K562 (cell line): ENCODE results near the gene SLC22A8.

Source experiments
- CTCF ChIP-seq, 3 experiments: IDR thresholded peaks in 2 of 3; conservative IDR thresholded peaks in 1 of 3; 2 replicates each; pipeline ENCODE4 v1.5.1; 2011 to 2012; ENCODE audit warnings: low read length in 3 of 3, mild to moderate bottlenecking in 3 of 3, control low read depth in 2 of 3, improper control_type of control experiment in 1 of 3, inconsistent platforms in 1 of 3, low read depth in 1 of 3, mixed read lengths in 1 of 3, moderate library complexity in 1 of 3; ENCODE audit not compliant: insufficient read depth in 2 of 3
- ZFP91 ChIP-seq: sonication (generic); formaldehyde crosslinking; IDR thresholded peaks from 2 replicates; pipeline ENCODE4 v1.8.0; 2022; ENCODE audit warnings: mild to moderate bottlenecking, missing genetic modification reagents

GRCh38 chr11:62954478-62954877 lies 61.2 kb downstream of the SLC22A8 start:
- TF ChIP-seq CTCF (IDR thresholded peaks at IDR 0.05 in 2 of 3, conservative IDR thresholded peaks at IDR 0.05 in 1 of 3; ENCODE audit: insufficient read depth in 2 of 3, low read depth in 1 of 3, low read length in 3 of 3) (no peak), ZFP91 (CRISPR knock-in tag) (no peak)
